Measurements from ENCODE around the gene ZC3H18.

The ZC3H18 gene

DNA sequence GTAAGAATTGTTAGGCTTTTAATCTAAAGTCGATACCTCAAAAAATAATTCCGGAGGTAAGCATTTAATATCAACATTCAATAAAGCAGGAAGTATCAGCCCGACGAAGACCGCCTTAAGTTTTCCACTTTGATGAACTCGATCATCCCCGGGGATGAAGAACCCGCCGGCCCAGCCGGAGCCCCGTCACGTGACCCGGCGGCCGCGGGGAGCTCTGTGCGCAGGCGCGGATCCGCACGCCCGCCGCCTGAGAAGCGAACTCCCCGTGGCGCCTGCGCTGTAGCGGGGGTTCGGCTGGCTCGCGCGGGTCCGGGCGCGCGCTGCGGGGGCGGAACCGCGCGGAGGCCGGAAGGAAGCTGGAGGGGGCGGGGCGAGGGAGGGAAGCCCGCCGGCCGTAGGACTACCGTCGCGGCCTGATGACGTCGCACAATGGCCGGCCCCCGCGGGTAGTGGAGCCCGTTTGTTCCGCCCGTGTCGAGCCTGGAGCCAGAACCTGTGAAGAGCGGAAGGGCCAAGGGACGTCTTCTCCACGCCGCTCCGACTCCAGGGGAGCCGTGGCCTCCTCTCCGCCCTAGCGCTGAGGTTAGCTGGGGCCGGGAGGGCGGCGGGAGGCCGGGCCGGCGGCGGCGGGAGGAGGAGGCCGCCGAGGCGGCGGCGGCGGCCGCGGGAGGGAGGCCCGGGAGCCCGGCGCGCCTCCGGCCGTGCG lies at the start of gene ZC3H18:
ZC3H18 (plus strand) TSS at position 419 of the 706 bp plus-strand sequence. CDS start 6,721 bp downstream, outside the sequence.
- peak; percentile 97 for DNase-seq

DNA sequence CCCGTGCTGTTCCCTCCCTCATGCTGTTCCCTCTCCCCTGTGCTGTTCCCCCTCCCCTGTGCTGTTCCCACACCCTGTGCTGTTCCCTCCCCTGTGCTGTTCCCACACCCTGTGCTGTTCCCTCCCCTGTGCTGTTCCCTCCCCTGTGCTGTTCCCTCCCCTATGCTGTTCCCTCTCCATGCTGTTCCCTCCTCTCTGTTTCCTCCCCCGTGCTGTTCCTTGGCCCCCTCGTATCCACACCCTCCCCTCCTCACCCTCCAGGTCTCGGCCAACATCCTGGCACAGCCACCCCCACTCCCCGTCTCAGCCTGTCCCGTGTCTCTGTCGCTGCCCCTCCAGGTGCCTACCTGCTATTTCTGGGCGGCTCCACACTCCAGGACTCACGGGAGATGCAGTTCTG lies 48.5 kb upstream of the ZC3H18 start:
- no peak for DNase-seq

DNA sequence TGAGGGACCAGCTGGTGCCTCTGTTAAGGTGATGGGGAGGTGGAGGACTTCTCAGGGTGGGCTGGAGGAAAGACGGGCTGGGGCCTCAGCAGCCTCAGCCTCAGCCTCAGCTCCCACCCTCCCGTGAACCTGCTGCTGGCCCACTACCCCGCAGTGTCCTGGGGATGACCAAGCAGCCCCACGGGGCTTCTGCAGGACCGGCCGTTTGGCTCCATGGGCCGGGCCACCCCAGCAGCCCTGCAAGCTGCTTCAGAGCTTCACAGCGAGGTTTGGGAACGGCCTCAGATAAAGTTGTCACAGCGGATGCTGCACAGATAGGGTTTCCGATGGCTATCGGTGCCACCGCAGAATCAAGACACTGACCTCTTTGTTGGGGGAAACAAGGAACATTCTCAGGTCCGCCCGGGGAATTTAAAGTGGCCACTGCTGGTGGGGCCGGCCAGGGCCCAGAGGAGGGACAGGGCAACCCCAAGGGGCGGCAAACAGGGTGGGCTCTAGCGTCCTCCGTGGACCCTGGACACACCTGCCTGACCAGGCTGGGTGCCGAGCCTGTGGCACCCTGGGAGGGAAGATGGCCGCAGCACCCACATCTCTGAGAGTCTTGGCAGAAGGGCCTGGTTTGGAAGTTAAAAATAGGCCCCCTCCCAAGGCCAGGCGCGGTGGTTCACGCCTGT lies 47.8 kb upstream of the ZC3H18 start:
- DNase-seq: no peak

DNA sequence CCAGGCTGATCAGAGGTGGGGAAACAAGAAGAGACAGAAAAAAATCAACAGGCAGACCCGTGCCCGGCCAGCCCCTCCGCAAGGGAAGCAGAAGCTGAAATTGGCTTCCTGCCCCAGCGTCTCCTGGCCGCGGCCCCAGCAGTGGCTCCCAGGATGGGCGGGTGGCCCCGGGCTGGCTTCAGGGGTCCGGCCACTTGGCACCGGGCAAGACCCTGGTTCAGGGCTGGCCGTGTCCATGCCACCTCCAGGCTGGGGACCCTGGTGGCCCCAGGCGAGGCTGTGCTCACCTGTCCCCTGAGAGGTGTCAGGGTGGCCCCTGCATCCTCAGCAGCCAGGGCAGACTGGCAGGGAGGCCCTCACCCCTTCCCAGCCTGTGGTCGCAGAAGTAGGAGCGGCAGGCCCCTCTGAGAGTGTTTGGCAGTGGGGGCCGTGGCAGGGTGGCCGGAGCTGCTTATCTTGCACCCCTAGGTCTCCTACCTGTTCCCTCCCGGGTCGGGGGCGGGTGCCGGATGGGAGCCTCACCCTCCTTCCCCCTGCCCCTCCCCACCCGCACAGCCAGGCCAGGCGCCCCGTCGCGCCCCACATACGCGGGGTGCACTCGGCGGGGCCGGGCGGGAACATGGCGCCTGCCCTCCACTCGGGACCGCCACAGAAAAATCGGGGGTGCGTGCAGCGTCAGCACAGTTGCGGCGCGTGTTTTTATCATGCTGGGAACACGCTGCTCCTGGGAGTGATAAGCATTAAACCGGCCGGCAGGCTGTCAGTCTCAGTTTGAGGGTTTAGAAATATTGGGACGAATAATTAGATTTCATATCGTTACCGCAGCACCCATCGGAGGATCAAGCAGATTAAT lies 46.7 kb upstream of the ZC3H18 start:
- DNase-seq: no peak

DNA sequence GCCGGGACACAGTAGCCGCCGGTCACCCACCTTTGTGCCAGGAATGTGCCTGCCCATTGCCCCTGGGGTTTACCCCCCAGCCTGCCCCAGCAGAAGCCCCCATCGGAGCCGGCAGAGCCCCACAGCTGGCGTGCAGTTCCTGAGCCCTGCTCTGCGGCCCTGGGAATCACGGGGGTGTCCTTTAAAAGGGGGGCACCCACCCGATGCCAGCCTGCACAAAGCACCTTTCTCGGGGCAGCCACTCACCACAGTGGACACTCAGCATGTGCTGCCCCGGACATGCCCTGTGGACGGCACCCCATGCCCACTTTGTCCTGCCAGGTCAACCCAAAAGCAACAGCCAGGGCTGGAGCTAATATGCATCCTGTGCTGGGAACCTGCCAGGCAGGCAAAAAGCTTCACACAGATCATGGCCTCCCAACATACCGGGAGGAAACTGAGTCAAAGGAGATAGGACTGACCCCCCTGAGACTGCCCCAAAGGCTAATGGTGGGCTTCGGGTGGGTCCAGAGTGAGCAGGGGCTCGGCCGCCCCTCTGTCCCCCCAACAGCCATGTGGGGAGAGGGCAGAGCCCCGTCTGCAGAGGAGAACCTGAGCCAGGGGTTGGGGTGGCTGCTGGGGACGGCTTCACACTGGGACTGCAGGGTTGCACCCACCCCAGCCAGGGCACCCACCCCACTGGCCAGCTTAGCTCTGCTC lies 45.8 kb upstream of the ZC3H18 start:
- DNase-seq: no peak

DNA sequence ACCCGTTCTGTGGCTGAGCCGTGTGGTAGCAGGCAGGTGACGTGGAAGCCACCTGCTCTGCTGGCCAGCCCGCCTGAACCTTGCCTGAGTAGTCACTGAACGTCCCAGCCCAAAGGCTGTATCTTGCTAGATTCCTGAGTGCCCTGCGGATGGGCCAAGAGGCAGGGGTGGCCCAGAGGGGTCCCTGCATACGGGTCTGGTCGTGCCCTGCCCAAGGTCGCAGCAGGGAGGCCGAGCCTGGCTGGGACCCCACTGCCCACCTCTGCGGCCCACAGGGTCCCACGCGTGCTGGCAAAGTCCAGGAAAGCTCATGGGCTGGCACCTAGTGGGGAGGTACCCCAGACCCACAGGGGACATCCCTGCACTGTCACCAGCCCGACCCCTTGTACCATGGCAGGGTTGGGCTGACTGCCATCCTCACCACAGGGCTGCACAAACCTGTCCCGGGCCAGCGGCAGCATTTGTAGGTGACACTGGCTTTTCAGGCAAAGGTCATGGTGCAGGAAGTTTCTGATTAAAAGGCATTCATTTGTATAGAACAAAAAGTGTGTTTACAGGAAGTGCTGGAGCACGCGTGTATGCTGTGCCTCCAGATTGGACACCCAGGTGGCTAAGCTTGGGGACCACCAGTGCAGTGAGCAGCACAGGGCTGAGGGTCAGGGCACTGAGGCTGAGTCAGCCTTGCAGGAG lies 45.1 kb upstream of the ZC3H18 start:
- DNase-seq: no peak

DNA sequence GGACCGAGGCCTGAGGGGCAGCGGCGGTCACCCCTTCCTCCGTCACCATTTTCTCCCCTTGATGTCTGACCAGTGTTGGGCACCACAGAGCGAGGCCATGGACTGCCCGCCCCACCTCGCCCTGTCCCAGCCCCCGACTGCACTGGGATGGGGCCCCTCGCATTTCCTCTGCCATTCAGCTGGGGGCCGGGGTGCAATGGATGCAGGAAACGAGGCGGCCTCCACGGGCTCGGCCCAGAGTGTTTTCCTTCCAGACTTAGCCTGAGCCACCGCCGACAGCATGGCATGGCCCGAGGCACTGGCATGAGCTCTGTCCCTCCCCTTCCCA lies 44.6 kb upstream of the ZC3H18 start:
- DNase-seq: no peak

DNA sequence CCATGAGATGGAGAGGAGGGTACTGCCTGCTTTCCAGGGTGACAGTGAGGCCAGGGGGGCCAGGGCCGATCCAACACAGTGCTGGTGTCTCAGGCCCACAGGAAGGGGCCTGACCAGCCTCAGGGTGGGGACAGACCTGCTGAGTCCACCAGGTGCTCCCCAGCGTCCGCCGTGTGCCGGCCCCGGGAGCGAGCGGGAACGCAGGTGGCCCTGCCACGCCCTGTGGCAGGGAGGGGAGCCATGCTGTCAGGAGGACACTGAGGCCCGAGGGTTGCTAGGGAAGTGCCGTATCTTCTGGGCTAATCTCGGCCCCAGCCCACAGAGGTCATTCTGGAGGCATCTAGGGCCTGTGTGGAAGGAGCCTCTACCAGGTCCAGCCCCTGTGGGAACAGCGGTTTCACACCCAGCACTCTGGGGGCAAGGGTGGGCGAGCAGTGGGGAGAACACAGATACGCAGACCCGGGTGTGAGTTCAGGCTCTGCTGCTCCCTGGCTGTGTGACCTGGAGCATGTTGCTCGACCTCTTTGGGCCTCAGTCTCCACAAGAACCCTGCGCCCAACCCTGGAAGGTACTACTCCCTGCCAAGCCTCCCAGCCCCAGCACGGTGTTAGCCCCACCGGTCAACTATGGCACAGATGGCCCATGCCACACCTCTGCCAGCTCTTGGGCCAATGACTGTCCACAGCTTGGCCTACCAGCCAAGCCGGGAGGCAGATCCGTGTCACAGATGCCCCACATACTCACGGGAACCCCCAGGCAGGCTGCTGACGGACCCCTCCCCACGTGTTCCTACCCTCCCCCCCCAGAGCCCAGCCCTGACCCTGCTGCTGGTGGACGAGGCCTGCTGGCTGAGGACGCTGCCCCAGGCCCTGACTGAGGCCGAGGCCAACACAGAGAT lies 43.9 kb upstream of the ZC3H18 start:
- no peak for DNase-seq

DNA sequence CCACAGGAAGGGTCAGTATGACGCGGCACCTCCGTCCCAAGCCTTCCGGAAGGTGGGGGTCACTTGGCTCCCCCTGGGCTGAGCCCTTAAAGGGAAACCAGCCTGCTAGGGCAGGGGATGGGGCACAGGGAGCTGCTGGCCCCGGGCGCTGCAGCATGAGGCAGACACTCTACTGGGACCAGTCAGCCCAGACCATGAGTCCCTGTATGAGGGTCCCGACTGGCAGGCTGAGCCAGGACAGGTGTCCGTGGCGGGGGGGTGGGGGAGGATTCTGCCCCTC lies 43.4 kb upstream of the ZC3H18 start:
- DNase-seq: no peak

DNA sequence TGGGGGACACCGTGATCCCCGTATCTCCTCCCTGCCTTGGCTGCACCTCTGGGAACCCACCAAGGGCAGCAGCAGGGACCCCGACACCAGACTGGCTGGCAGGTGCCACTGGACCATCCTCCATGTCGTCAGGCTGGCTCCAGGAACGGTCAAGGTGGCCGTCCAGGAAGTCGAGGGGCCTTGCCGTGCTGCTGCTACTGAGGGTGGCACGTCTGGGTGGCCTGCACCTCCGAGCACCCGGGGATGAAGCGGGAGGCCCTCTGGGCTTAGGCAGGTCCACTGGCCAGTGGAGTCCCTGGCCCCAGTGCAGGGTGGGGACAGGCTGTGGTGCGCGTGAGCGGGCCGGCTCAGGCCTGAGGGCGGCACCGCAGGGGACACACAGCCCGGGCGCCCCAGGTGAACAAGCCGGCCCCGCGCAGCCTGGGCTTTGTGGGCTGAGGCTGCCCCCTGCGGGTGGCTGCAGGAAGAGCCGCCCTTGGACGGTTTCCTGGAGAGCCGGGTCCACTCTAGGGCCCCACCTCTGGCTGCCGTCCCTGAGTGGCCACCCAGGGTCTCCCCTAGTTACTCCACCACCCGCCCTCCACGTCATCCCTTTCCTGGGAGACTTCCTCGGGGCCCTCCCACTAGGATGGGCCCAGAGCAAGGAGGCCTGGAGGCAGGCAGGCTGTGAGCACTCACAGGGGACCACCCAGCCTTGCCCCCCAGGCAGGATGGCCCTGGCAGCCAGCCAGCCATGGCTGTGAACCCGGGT lies 42.8 kb upstream of the ZC3H18 start:
- peak; percentile 41 for DNase-seq

DNA sequence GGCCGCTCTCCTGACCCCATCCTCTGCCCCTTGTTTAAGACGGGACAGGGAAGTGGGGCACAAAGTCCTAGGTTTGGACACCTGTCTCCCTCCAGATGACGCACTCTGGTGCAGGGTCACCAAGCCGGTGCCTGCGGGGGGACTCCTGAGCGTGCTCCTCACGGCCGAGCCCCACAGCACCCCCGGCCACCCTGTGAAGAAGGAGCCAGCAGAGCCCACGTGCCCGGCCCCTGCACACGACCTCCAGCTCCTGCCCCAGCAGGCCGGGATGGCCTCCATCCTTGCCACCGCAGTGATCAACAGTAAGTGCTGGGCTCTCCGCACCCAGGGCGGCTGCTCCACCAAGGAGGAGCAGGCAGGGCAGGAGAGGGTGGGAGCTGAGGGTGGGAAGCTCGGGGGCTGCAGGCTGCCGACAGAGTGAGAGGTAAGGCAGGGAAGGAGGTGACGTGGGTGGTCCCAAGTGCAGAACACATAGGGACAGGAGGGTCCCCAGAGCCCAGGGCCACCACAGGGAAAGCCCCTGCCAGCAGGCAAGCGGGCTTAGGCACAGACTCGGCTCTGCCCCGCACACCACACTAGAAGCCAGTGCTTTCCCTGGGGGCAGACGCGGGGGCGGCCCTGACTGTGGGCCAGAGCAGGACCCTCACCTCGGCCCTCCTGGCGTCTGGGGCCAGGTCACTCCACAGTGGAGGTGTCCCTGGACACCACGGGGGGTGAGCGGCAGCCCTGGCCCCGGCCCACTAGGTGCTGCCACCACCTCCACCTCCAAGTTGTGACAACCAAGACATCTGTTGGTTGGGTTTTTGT lies 42.1 kb upstream of the ZC3H18 start:
- no peak for DNase-seq

DNA sequence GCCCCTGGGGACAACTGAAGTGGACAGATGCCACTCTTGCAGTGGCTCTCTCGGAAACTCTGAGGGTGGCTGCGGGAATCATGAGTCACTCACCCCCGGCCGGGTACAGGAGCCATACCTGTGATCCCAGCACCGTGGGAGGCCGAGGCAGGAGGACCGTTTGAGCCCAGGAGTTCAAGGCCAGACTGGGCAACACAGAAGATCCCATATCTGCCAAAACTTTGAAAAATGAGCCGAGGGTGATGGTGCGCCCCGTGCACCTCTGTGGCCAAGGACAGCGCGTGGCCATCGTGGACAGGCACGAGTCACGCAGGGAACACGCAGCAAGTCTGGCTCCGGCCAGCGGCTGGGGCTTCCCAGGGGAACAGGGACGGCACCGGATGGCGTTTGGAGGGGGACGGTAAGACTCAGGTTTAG lies 41.3 kb upstream of the ZC3H18 start:
- no peak for DNase-seq

DNA sequence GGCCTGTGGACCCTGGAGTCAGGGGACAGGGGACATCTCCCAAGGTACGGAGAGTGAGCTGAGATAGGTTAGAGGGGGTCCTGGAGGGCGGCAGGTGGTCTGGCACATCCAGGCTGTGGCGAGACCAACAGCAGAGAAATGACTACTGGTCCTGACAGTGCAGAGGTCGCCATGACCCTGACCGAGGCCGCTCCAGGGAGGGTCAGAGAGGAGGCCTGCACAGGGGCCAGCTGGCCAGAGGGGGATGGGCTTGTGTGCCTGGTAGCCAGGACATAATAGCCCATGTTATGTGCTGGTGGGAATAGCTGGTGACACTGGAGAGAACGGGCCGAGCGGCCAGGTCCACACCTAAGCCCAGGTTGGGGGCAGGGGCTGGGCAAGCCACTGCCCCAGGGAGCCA lies 40.6 kb upstream of the ZC3H18 start:
- no peak for DNase-seq

DNA sequence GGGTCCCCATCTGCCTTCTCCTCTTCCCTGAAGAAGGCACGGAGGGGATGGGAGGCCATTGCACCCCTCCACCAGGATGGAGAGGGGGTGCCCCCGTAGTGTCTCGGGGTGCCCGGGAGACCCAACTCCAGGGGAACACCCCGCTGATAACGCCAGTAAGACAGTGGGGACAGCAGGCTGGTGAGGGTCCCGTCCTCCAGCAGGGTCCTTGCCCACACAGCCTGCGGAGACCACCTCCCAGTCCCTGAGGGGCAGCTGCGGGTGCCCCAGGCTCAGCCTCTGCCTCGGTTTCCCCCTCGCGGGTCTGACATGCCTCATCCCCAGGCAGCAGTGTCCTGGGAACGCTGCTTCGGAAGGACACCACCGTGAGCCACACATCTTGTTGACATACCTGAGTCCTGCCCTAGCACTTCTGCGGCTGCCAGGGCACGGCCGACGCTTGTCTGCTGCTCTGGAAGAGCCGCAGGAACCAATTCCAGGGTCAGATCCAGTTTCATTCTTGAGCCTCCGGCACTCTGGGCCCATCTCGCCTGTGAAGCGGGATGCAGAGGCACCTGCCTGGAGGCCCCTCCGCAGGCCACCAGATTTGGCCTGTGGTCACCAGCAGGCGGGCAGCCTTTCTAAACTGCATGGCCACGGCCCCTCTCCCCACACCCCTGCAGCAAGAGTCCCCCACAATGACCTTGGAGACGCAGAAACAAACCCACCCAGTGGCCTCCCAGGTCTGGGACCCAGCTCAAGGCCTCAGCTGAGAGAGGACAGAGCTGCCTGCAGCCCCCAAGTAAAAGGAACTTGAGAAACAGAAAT lies 39.9 kb upstream of the ZC3H18 start:
- no peak for DNase-seq

DNA sequence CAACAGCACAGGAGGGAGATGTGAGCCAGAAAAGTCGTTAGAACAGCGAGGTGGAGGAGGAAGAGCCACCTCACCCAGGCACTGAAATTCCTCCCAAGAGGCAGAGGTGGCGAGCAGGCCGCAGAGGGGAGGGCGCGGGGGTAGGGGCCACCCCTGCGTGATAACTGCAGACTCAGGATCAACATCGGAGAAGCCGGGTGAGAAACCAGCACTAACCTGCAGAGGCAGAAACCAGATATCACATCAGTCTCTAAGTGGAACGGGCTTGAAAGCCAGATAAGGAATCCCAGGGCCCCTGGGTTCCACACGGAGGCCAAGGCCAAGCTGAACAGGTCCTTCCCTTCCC lies 39.4 kb upstream of the ZC3H18 start:
- no peak for DNase-seq

DNA sequence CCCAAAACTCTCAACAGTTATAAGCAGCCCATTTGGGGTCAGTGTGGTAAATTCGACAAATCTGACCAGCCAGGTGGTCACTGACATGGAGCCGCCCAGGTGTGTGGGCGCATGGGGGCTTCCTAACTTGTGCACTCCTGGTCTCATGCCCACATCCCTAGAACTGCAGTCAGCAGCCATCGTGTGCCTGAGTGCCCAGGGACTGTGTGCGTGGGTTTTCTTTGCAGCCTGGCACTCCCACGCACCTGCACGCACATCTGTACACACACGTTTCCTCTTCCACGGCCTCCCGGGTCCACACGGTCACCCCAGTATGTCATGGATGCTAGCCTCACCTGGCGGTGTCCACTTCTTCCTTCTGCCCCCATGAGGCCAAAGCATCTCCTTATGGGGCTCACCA lies 38.9 kb upstream of the ZC3H18 start:
- no peak for DNase-seq

DNA sequence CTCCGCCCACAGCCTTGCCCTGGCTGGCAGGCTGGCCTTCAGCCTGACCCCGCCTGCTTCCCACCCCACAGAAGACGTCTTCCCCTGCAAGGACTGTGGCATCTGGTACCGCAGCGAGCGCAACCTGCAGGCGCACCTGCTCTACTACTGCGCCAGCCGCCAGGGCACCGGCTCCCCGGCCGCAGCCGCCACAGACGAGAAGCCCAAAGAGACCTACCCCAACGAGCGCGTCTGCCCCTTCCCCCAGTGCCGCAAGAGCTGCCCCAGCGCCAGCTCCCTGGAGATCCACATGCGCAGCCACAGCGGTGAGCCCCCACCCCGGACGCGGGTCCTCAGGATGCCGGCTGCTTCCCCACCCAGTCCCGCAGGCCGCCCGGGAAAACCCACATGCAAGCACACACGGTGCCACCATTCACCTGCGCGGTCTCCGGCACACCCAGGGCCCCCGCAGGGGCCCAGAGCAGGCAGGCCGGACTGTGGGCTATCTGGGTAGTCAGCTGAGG lies 38.2 kb upstream of the ZC3H18 start:
- DNase-seq: no peak

DNA sequence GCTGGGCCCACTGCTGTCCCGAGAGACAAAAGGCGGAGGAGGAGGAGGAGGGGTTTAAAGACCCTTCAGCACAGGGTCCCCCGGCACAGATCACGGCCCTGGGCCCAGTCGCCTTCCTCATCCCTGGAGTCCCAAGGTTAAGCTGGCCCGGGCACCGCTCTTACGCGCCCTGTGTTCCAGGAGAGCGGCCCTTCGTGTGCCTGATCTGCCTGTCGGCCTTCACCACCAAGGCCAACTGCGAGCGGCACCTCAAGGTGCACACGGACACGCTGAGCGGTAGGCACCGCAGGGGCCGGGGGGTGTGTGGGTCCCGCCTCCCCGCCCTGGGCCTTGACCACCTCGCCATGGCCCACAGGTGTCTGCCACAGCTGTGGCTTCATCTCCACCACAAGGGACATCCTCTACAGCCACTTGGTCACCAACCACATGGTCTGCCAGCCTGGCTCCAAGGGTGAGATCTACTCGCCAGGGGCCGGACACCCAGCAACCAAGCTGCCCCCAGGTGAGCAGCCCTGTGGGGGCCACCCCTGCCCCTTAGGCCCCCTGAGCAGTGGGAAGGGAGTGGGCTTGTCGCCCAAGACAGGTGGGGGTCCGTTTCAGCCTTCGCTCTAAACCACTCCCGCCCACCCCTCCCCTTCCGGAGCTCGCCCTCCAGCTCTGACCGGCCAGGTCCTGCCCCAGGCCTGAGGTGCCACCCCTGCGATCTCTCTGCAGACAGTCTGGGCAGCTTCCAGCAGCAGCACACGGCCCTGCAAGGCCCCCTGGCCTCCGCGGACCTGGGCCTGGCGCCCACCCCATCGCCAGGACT lies 37.6 kb upstream of the ZC3H18 start:
- DNase-seq: no peak

All from activated effector memory CD4-positive, alpha-beta T cell treated with Interleukin-2 at 50 U/mL for 16 hours (primary cell).